Measurements from ENCODE around the gene FOXN1.

Gene FOXN1

GRCh38 chr17:28471531-28472342 is 34.4 kb upstream of the FOXN1 start:
- Histone ChIP-seq H3K27me3 (no peaks in the 10 kb centered on the region), H3K4me1 (ENCODE audit: control insufficient read depth in 1 of 2, insufficient read depth in 1 of 2, low read depth in 1 of 2, low read length in 1 of 2) (peaks cover 8 to 23% of the 10 kb centered on the region in 2 experiments), H3K27ac (no peak overlapping the region), H3K9me3 (no peaks in the 10 kb centered on the region), H3K36me3 (no peaks in the 10 kb centered on the region), H3K4me3 (ENCODE audit: low read depth in 1 of 2, low read length in 1 of 2) (no peak overlapping the region)
- TF ChIP-seq CTCF (IDR thresholded peaks at IDR 0.05) = no peak

GRCh38 chr17:28472871-28473497 is 33.2 kb upstream of the FOXN1 start:
- Histone ChIP-seq H3K4me3 (ENCODE audit: low read depth in 1 of 2, low read length in 1 of 2) (no peak overlapping the region), H3K4me1 (ENCODE audit: control insufficient read depth in 1 of 2, insufficient read depth in 1 of 2, low read depth in 1 of 2, low read length in 1 of 2) (peaks cover 0 to 13% of the 10 kb centered on the region in 2 experiments), H3K36me3 (no peaks in the 10 kb centered on the region), H3K9me3 (no peaks in the 10 kb centered on the region), H3K27ac (no peak overlapping the region), H3K27me3 (no peaks in the 10 kb centered on the region)
- TF ChIP-seq CTCF (IDR thresholded peaks at IDR 0.05) = no peak

- Histone ChIP-seq H3K9me3 (no peaks in the 10 kb centered on the region), H3K4me1 (ENCODE audit: control insufficient read depth in 1 of 2, insufficient read depth in 1 of 2, low read depth in 1 of 2, low read length in 1 of 2) (peaks cover 0 to 9% of the 10 kb centered on the region in 2 experiments), H3K27me3 (no peaks in the 10 kb centered on the region), H3K36me3 (no peaks in the 10 kb centered on the region), H3K27ac (no peak within 1 kb of the TSS), H3K4me3 (ENCODE audit: low read depth in 1 of 2, low read length in 1 of 2) (no peak within 1 kb of the TSS)
- TF ChIP-seq CTCF (IDR thresholded peaks at IDR 0.05) = no peak
Observed at GRCh38 chr17:28473542-28473941, 32.6 kb upstream of the FOXN1 start, which contains the start of gene SLC13A2. TSS of gene SLC13A2 (plus strand) at chr17:28473644. CDS start at chr17:28473713, 69 bp downstream.

GRCh38 chr17:28474111-28474531 is 32.0 kb upstream of the FOXN1 start:
- no peaks in the 10 kb centered on the region for H3K36me3 ChIP-seq
- TF ChIP-seq CTCF (IDR thresholded peaks at IDR 0.05) = no peak

GRCh38 chr17:28475151-28475900 is 30.8 kb upstream of the FOXN1 start:
- Histone ChIP-seq H3K36me3 (no peaks in the 10 kb centered on the region), H3K27ac (no peak overlapping the region), H3K4me1 (ENCODE audit: control insufficient read depth in 1 of 2, insufficient read depth in 1 of 2, low read depth in 1 of 2, low read length in 1 of 2) (peaks cover 0 to 5% of the 10 kb centered on the region in 2 experiments), H3K27me3 (no peaks in the 10 kb centered on the region), H3K4me3 (ENCODE audit: low read depth in 1 of 2, low read length in 1 of 2) (no peak overlapping the region), H3K9me3 (no peaks in the 10 kb centered on the region)
- TF ChIP-seq CTCF (IDR thresholded peaks at IDR 0.05) = no peak

More at GRCh38 chr17:28474111-28474531, 32.0 kb upstream of the FOXN1 start:
- Histone ChIP-seq H3K4me1 (ENCODE audit: control insufficient read depth in 1 of 2, insufficient read depth in 1 of 2, low read depth in 1 of 2, low read length in 1 of 2) (peaks cover 0 to 5% of the 10 kb centered on the region in 2 experiments), H3K27me3 (no peaks in the 10 kb centered on the region), H3K9me3 (no peaks in the 10 kb centered on the region), H3K27ac (no peak overlapping the region), H3K4me3 (ENCODE audit: low read depth in 1 of 2, low read length in 1 of 2) (no peak overlapping the region)
